GM23338 (cell line): ENCODE measurements around the gene TNFRSF21. TPM values are rescaled to one million over a fixed set of nuclear protein-coding genes. Genes with fewer than 3 reads are reported as not detected.

ENCODE experiments used
- ATAC-seq: fragments of 200-7000 bp; cut with Tn5 transposase; 3 replicates; pipeline ENCODE4 v1.9.1; 2020
- DNase-seq: peaks from one replicate; pipeline ENCODE4 v3.0.0-alpha.2; 2015; ENCODE audit warnings: low spot score
- H2AFZ ChIP-seq: fragments of 200-600 bp; sonication (generic); 2 replicates; pipeline ENCODE4 v1.8.0; 2016; ENCODE audit warnings: antibody characterized with exemption, mild to moderate bottlenecking, moderate library complexity
- H3F3A ChIP-seq: fragments of 200-600 bp; sonication (generic); replicated peaks from 2 replicates; pipeline ENCODE4 v1.8.0; 2017; ENCODE audit warnings: antibody characterized with exemption, mixed run types, low read depth
- H3K27ac ChIP-seq: fragments of 200-600 bp; sonication (generic); 2 replicates; pipeline ENCODE4 v1.6.1; 2016; ENCODE audit warnings: low read depth
- H3K27me3 ChIP-seq: fragments of 200-600 bp; sonication (generic); 2 replicates; pipeline ENCODE4 v1.8.0; 2016; ENCODE audit warnings: mild to moderate bottlenecking, mixed run types, moderate library complexity; ENCODE audit not compliant: insufficient read depth
- H3K36me3 ChIP-seq: fragments of 200-600 bp; sonication (generic); 2 replicates; pipeline ENCODE4 v1.8.0; 2016; ENCODE audit warnings: mild to moderate bottlenecking; ENCODE audit not compliant: insufficient read depth
- H3K4me1 ChIP-seq: fragments of 200-600 bp; sonication (generic); 2 replicates; pipeline ENCODE4 v1.8.0; 2016; ENCODE audit warnings: mild to moderate bottlenecking, moderate library complexity; ENCODE audit not compliant: insufficient read depth
- H3K4me2 ChIP-seq: fragments of 200-600 bp; sonication (generic); 2 replicates; pipeline ENCODE4 v1.7.1; 2017; ENCODE audit warnings: mixed run types
- H3K4me3 ChIP-seq: fragments of 200-600 bp; sonication (generic); 2 replicates; pipeline ENCODE4 v1.6.1; 2016; ENCODE audit warnings: mixed run types
- H3K79me2 ChIP-seq: fragments of 200-600 bp; sonication (generic); replicated peaks from 2 replicates; pipeline ENCODE4 v1.8.0; 2017; ENCODE audit warnings: mild to moderate bottlenecking; ENCODE audit not compliant: insufficient read depth
- H3K9me2 ChIP-seq: fragments of 200-600 bp; sonication (generic); 2 replicates; pipeline ENCODE4 v1.8.0; 2017; ENCODE audit not compliant: insufficient read depth
- H4K20me1 ChIP-seq: fragments of 200-600 bp; sonication (generic); replicated peaks from 2 replicates; pipeline ENCODE4 v1.8.0; 2017; ENCODE audit warnings: mild to moderate bottlenecking; ENCODE audit not compliant: insufficient read depth
- H3K27ac Mint-ChIP-seq: 2 replicates; pipeline ENCODE4 v1.8.0; 2020; ENCODE audit warnings: inconsistent platforms, mild to moderate bottlenecking, moderate library complexity, mixed read lengths
- H3K27me3 Mint-ChIP-seq: 3 replicates; pipeline ENCODE4 v1.8.0; 2022; ENCODE audit warnings: low read depth, mild to moderate bottlenecking, moderate library complexity, mixed read lengths, inconsistent platforms; ENCODE audit not compliant: insufficient read depth, poor library complexity
- H3K36me3 Mint-ChIP-seq: 3 replicates; pipeline ENCODE4 v1.8.0; 2021; ENCODE audit warnings: low read depth, mild to moderate bottlenecking, inconsistent platforms, moderate library complexity, mixed read lengths
- H3K4me1 Mint-ChIP-seq: 3 replicates; pipeline ENCODE4 v1.8.0; 2020; ENCODE audit warnings: mild to moderate bottlenecking, inconsistent platforms, mixed read lengths
- H3K4me3 Mint-ChIP-seq: 3 replicates; pipeline ENCODE4 v1.8.0; 2021; ENCODE audit warnings: moderate library complexity, mild to moderate bottlenecking, inconsistent platforms, mixed read lengths
- H3K9me3 Mint-ChIP-seq: 3 replicates; pipeline ENCODE4 v1.8.0; 2020; ENCODE audit warnings: moderate library complexity, mild to moderate bottlenecking, inconsistent platforms, mixed read lengths
- CREB1 ChIP-seq: fragments of 250-450 bp; sonication (Bioruptor Pico); IDR thresholded peaks from 2 replicates; pipeline ENCODE4 v1.5.0; 2020; ENCODE audit warnings: low read depth, mild to moderate bottlenecking, moderate library complexity
- CTCF ChIP-seq, 2 experiments: fragments of 200-600 bp in 1 of 2; sonication (generic) in 1 of 2; conservative IDR thresholded peaks; 2 replicates each; pipeline versions ENCODE4 v1.5.1 to v1.6.1; 2016 to 2017; ENCODE audit warnings: antibody characterized with exemption in 2 of 2, low read depth in 2 of 2, mild to moderate bottlenecking in 2 of 2, moderate library complexity in 1 of 2
- EZH2 ChIP-seq: fragments of 200-600 bp; sonication (generic); IDR thresholded peaks from one replicate; pipeline ENCODE4 v1.8.0; 2017; ENCODE audit warnings: antibody characterized with exemption, mild to moderate bottlenecking, low read depth; ENCODE audit not compliant: unreplicated experiment
- EZH2phosphoT487 ChIP-seq: fragments of 200-600 bp; sonication (generic); IDR thresholded peaks from one replicate; pipeline ENCODE4 v1.8.1; 2018; ENCODE audit warnings: antibody characterized with exemption; ENCODE audit not compliant: unreplicated experiment
- JUNB ChIP-seq: IDR thresholded peaks from one replicate; pipeline ENCODE4 v1.6.1; 2016; ENCODE audit warnings: antibody characterized with exemption; ENCODE audit not compliant: unreplicated experiment
- NANOG ChIP-seq: IDR thresholded peaks from 2 replicates; pipeline ENCODE4 v1.6.1; 2016; ENCODE audit warnings: antibody characterized with exemption, borderline replicate concordance
- STAT1 ChIP-seq: IDR thresholded peaks from one replicate; pipeline ENCODE4 v1.6.1; 2016; ENCODE audit warnings: antibody characterized with exemption; ENCODE audit not compliant: unreplicated experiment
- ZNF114 ChIP-seq: fragments of 250-450 bp; sonication (Bioruptor Pico); IDR thresholded peaks from 2 replicates; pipeline ENCODE4 v1.5.0; 2020; ENCODE audit warnings: mild to moderate bottlenecking, moderate library complexity
- ZNF462 ChIP-seq: fragments of 250-450 bp; sonication (Bioruptor Pico); IDR thresholded peaks from 2 replicates; pipeline ENCODE4 v1.5.0; 2020; ENCODE audit warnings: mild to moderate bottlenecking, moderate library complexity
- polyA plus RNA-seq: library from polyadenylated mRNA; unstranded; fragments of >200 nt; fragmentation: Nextera tagmentation; extraction: Ambion mirVana; gene quantifications from 2 replicates; pipeline ENCODE4 v1.2.1, GENCODE V29; 2016
- total RNA-seq: library from RNA; depleted of rRNA; stranded (reverse); fragments of >200 nt; shearing (Covaris generic); gene quantifications from 2 replicates; pipeline ENCODE4 v1.2.3, GENCODE V29; 2014

Gene TNFRSF21
- total and polyA plus RNA-seq, 2 experiments from 2014 or later: 22.1 to 48.1 TPM

- Histone ChIP-seq H3K27ac (no peak overlapping the region), H3K79me2 (no peaks in the 10 kb centered on the region), H3F3A (no peaks in the 10 kb centered on the region), H2AFZ (peak overlapping the region; percentile 94; the same call in 1 of the 2 replicates), H3K4me3 (no peak overlapping the region), H3K4me1 (peaks cover 3% of the 10 kb centered on the region; the same call in 1 of the 2 replicates), H3K27me3 (no peaks in the 10 kb centered on the region), H3K9me2 (peaks cover 9% of the 10 kb centered on the region; the same call in 1 of the 2 replicates), H3K36me3 (no peaks in the 10 kb centered on the region), H3K4me2 (no peak overlapping the region), H4K20me1 (no peaks in the 10 kb centered on the region)
- peaks cover 7% of the 10 kb centered on the region; the same call in 1 of the 3 replicates for H3K4me1 Mint-ChIP-seq
- H3K9me3 Mint-ChIP-seq: no peaks in the 10 kb centered on the region
- ATAC-seq (no peak), DNase-seq (no peak)
- H3K4me3 Mint-ChIP-seq: no peak overlapping the region
- peaks cover 4% of the 10 kb centered on the region for H3K27me3 Mint-ChIP-seq
- no peaks in the 10 kb centered on the region for H3K36me3 Mint-ChIP-seq
- no peak overlapping the region for H3K27ac Mint-ChIP-seq
- TF ChIP-seq EZH2: no peak
- TF ChIP-seq CREB1: no peak
Measured at GRCh38 chr6:47352966-47353365, 43.3 kb upstream of the TNFRSF21 start.

- DNase-seq (peak; percentile 53), ATAC-seq (peak; percentile 50)
- Histone ChIP-seq H4K20me1 (no peaks in the 10 kb centered on the region), H3K4me3 (no peak overlapping the region), H2AFZ (peak overlapping the region; percentile 94), H3K9me2 (peaks cover 9% of the 10 kb centered on the region; the same call in 1 of the 2 replicates), H3K36me3 (no peaks in the 10 kb centered on the region), H3K27me3 (no peaks in the 10 kb centered on the region), H3K27ac (no peak overlapping the region), H3K4me2 (no peak overlapping the region), H3F3A (no peaks in the 10 kb centered on the region), H3K4me1 (no peaks in the 10 kb centered on the region), H3K79me2 (no peaks in the 10 kb centered on the region)
- Mint-ChIP-seq H3K27ac (no peak overlapping the region), H3K27me3 (peaks cover 4% of the 10 kb centered on the region), H3K36me3 (no peaks in the 10 kb centered on the region), H3K4me1 (peaks cover 7% of the 10 kb centered on the region; the same call in 1 of the 3 replicates), H3K9me3 (no peaks in the 10 kb centered on the region), H3K4me3 (no peak overlapping the region)
- peak; percentile 71 to 78 for TF ChIP-seq CTCF (conservative IDR thresholded peaks at IDR 0.05; ENCODE audit: low read depth in 2 of 2)
- no peak for TF ChIP-seq ZNF462 (CRISPR knock-in tag)
- no peak for TF ChIP-seq STAT1
- no peak for TF ChIP-seq ZNF114
- no peak for TF ChIP-seq NANOG
- no peak for TF ChIP-seq EZH2phosphoT487
- no peak for TF ChIP-seq JUNB
Measured at GRCh38 chr6:47352194-47352920, 42.7 kb upstream of the TNFRSF21 start.
